Upper lobe of left lung (tissue), 6 donors: ENCODE results near the gene C22orf23. TPM values are rescaled to one million over a fixed set of nuclear protein-coding genes. Genes with fewer than 3 reads are reported as not detected.
A peak's percentile ranks its signal among the peaks of the same experiment; 100 is the strongest.

Source experiments
- ATAC-seq, 2 donors: fragments of 200-7000 bp; cut with Tn5 transposase; one replicate each; pipeline ENCODE4 v1.9.1; 2022; ENCODE audit warnings: mild to moderate bottlenecking in 2 of 2, moderate library complexity in 2 of 2; ENCODE audit not compliant: low FRiP score in 2 of 2
- DNase-seq, 2 donors: peaks; one replicate each; pipeline ENCODE4 v3.0.0-alpha.2; 2019 to 2020
- H3K27ac ChIP-seq, 4 donors: fragments of 200-600 bp; sonication (generic); one replicate each; pipeline ENCODE4 v1.5.1; 2016 to 2019
- H3K27me3 ChIP-seq, 4 donors: fragments of 200-600 bp; sonication (generic); one replicate each; pipeline ENCODE4 v1.5.1; 2017 to 2019
- H3K36me3 ChIP-seq, 4 donors: fragments of 200-600 bp; sonication (generic); one replicate each; pipeline ENCODE4 v1.5.1; 2016 to 2019
- H3K4me1 ChIP-seq, 4 donors: fragments of 200-600 bp; sonication (generic); one replicate each; pipeline ENCODE4 v1.5.1; 2018 to 2019
- H3K4me3 ChIP-seq, 4 donors: fragments of 200-600 bp; sonication (generic); one replicate each; pipeline ENCODE4 v1.5.1; 2017 to 2019; ENCODE audit warnings: mild to moderate bottlenecking in 2 of 4, moderate library complexity in 1 of 4
- H3K9me3 ChIP-seq, 4 donors: fragments of 200-600 bp; sonication (generic); one replicate each; pipeline ENCODE4 v1.5.1; 2018 to 2019
- CTCF ChIP-seq, 6 experiments: fragments of 450-650 bp in 4 of 6; fragments of 200-600 bp in 2 of 6; sonication (generic) in 2 of 6; IDR thresholded peaks; one replicate each; pipeline ENCODE4 v1.5.1; 2016 to 2019; ENCODE audit warnings: antibody characterized with exemption in 6 of 6
- EP300 ChIP-seq, 4 donors: sonication (generic); formaldehyde crosslinking; IDR thresholded peaks; one replicate each; pipeline ENCODE4 v1.5.1; 2017; ENCODE audit warnings: antibody characterized with exemption in 4 of 4, control low read depth in 2 of 4
- POLR2A ChIP-seq, 4 donors: fragments of 450-650 bp; IDR thresholded peaks; one replicate each; pipeline ENCODE4 v1.5.1; 2016 to 2017; ENCODE audit warnings: antibody characterized with exemption in 4 of 4, mild to moderate bottlenecking in 2 of 4
- POLR2AphosphoS5 ChIP-seq, 2 donors: sonication (generic); formaldehyde crosslinking; IDR thresholded peaks; one replicate each; pipeline ENCODE4 v1.5.1; 2017; ENCODE audit warnings: antibody characterized with exemption in 2 of 2
- WGBS, 2 donors: methylation state at CpG; one replicate each; pipeline ENCODE4 v1.1.5; 2017 to 2018; 5-methylcytosine and 5-hydroxymethylcytosine counted together
- total RNA-seq, 6 donors: library from RNA; depleted of rRNA in 4 of 6; stranded (reverse); fragments of >200 nt in 4 of 6; gene quantifications; one replicate each; pipeline versions ENCODE4 v1.1.0 to v1.2.1, GENCODE V29; 2016 to 2021
- donor health status: DM: no; HTN: no; CAD: no; lungs with moderate emphysema.
- donor health status: DM: no; HTN: yes; CAD: no; lungs with severe emphysema.

C22orf23 gene
- total RNA-seq, 6 donors from 2014 or later = 0.46 to 7.2 (median 1.2) TPM; not detected in 1

GRCh38 chr22:37922191-37922590 is 31.2 kb downstream of the C22orf23 start:
- peak in 1 of 2 donors; percentile 72 for DNase-seq
- TF ChIP-seq CTCF (IDR thresholded peaks at IDR 0.05) (no peak), EP300 (IDR thresholded peaks at IDR 0.05) (no peak)

GRCh38 chr22:37920126-37920525 is 33.3 kb downstream of the C22orf23 start:
- H3K4me3 ChIP-seq = peak overlapping the region in 1 of 4 donors; percentile 9
- H3K36me3 ChIP-seq = peaks cover 13 to 80% (median 53%) of the 10 kb centered on the region in 4 donors
- H3K27ac ChIP-seq = peak overlapping the region in 2 of 4 donors; percentile 12 to 69
- peaks cover 4 to 9% (median 6%) of the 10 kb centered on the region in 4 donors for H3K4me1 ChIP-seq
- no peaks in the 10 kb centered on the region for H3K27me3 ChIP-seq
- peak in 1 of 2 donors; percentile 18 for ATAC-seq
- WGBS, 2 donors = 41 to 49% methylated on average over 5 of the region's 5 CpGs
- no peaks in the 10 kb centered on the region for H3K9me3 ChIP-seq
- DNase-seq = no peak
- TF ChIP-seq POLR2A (IDR thresholded peaks at IDR 0.05) (no peak), CTCF (IDR thresholded peaks at IDR 0.05) (no peak), POLR2AphosphoS5 (IDR thresholded peaks at IDR 0.05) (no peak), EP300 (IDR thresholded peaks at IDR 0.05) (no peak)

More at GRCh38 chr22:37922191-37922590, 31.2 kb downstream of the C22orf23 start:
- no peak overlapping the region for H3K4me3 ChIP-seq
- peaks cover 6 to 80% (median 60%) of the 10 kb centered on the region in 4 donors for H3K36me3 ChIP-seq
- H3K4me1 ChIP-seq = peaks cover 4 to 9% (median 6%) of the 10 kb centered on the region in 4 donors
- H3K9me3 ChIP-seq = no peaks in the 10 kb centered on the region
- 94 to 100% methylated on average over 3 to 6 of the region's 11 CpGs for WGBS, 2 donors
- no peaks in the 10 kb centered on the region for H3K27me3 ChIP-seq
- no peak for ATAC-seq
- H3K27ac ChIP-seq = no peak overlapping the region

- ATAC-seq = no peak
- WGBS, 2 donors = 84 to 88% methylated on average over 13 to 25 of the region's 25 CpGs
- Histone ChIP-seq H3K9me3 (no peaks in the 10 kb centered on the region), H3K27ac (peak overlapping the region in 2 of 4 donors; percentile 4 to 23), H3K4me3 (no peak overlapping the region), H3K36me3 (peaks cover 13 to 76% (median 55%) of the 10 kb centered on the region in 4 donors), H3K27me3 (no peaks in the 10 kb centered on the region), H3K4me1 (peaks cover 4 to 12% (median 6%) of the 10 kb centered on the region in 4 donors)
- no peak for DNase-seq
- TF ChIP-seq EP300 (IDR thresholded peaks at IDR 0.05) (no peak), POLR2AphosphoS5 (IDR thresholded peaks at IDR 0.05) (no peak), POLR2A (IDR thresholded peaks at IDR 0.05) (no peak), CTCF (IDR thresholded peaks at IDR 0.05) (no peak)
Observed at GRCh38 chr22:37918580-37919270, 34.7 kb downstream of the C22orf23 start.

- DNase-seq (no peak), ATAC-seq (no peak)
- H3K27me3 ChIP-seq = no peaks in the 10 kb centered on the region
- TF ChIP-seq EP300 (IDR thresholded peaks at IDR 0.05) (no peak), POLR2A (IDR thresholded peaks at IDR 0.05) (no peak), CTCF (IDR thresholded peaks at IDR 0.05) (no peak), POLR2AphosphoS5 (IDR thresholded peaks at IDR 0.05) (no peak)
- peaks cover 13 to 69% (median 54%) of the 10 kb centered on the region in 4 donors for H3K36me3 ChIP-seq
- H3K4me3 ChIP-seq = no peak overlapping the region
- peak overlapping the region in 2 of 4 donors; percentile 4 to 23 for H3K27ac ChIP-seq
- H3K4me1 ChIP-seq = peaks cover 5 to 20% (median 7%) of the 10 kb centered on the region in 4 donors
- 49 to 89% methylated on average over 2 to 4 of the region's 4 CpGs for WGBS, 2 donors
- H3K9me3 ChIP-seq = no peaks in the 10 kb centered on the region
Observed at GRCh38 chr22:37917874-37918548, 35.4 kb downstream of the C22orf23 start.
